Measurements from ENCODE around the gene PPA1. TPM values are rescaled to one million over a fixed set of nuclear protein-coding genes. Genes with fewer than 3 reads are reported as not detected.

The PPA1 gene
- total and polyA plus RNA-seq, 2 donors (not counting 3 experiments of a cell fraction or from before 2014, with no cell fraction given), result 63.5 to 140 TPM

GRCh38 chr10:70266056-70266455 lies 32.8 kb upstream of the PPA1 start:
- POLR2A ChIA-PET, result no interaction called here
- dilution Hi-C loops (cut with MboI; ENCODE audit: extremely low pct_ligation_motif_present, low sequenced_read_pairs), result no loop called here
- H4K20me1 ChIP-seq (replicated peaks; ENCODE audit: control insufficient read depth, extremely low read depth, insufficient read depth, low read length), result no peaks in the 10 kb centered on the region
- no peak overlapping the region for H3K4me2 ChIP-seq (ENCODE audit: insufficient read depth, low read length)
- H3K27ac ChIP-seq (ENCODE audit: insufficient read depth, low read depth, low read length), result no peak overlapping the region
- no TSS peak for BruUV-seq (replicated peaks)
- no peak for TF ChIP-seq FOS (IDR thresholded peaks at IDR 0.05; ENCODE audit: borderline replicate concordance, insufficient read depth, low read length)
- no peak for TF ChIP-seq GATA2 (IDR thresholded peaks at IDR 0.05; ENCODE audit: insufficient read depth, insufficient read length, low read depth, low read length)
- TF ChIP-seq MYC (IDR thresholded peaks at IDR 0.05; ENCODE audit: low read depth, low read length), result no peak
- no peak for TF ChIP-seq JUN (IDR thresholded peaks at IDR 0.05; ENCODE audit: borderline replicate concordance, insufficient read depth, insufficient read length, low read depth)
- TF ChIP-seq POLR2AphosphoS5 (IDR thresholded peaks at IDR 0.05; ENCODE audit: insufficient read depth, low read depth, low read length), result no peak
- no peak for TF ChIP-seq EZH2 (IDR thresholded peaks at IDR 0.05; ENCODE audit: borderline replicate concordance, low read depth, low read length, severe bottlenecking)
- TF ChIP-seq CTCF (IDR thresholded peaks at IDR 0.05; ENCODE audit: extremely low read depth in 1 of 2, insufficient read depth in 1 of 2, low read depth in 1 of 2, low read length in 2 of 2), result no peak
- TF ChIP-seq POLR2A (IDR thresholded peaks at IDR 0.05; ENCODE audit: low read depth, low read length), result no peak
- TF ChIP-seq MAX (IDR thresholded peaks at IDR 0.05; ENCODE audit: insufficient read depth, insufficient read length), result no peak
- no peaks in the 10 kb centered on the region for H3K79me2 ChIP-seq (ENCODE audit: control insufficient read depth, insufficient read depth, low read length)
- CTCF ChIA-PET, result interaction anchor here (1.5 to 3.9 kb wide), 5 partner anchors 11 to 98 kb away, joined by 6 to 30 read pairs (median 18); no protein-coding TSS in a partner anchor
- H3K36me3 ChIP-seq (ENCODE audit: control insufficient read depth in 2 of 2, extremely low read depth in 1 of 2, insufficient read depth in 2 of 2, low read length in 2 of 2), result no peaks in the 10 kb centered on the region
- H3K27me3 ChIP-seq (ENCODE audit: control insufficient read depth in 2 of 2, insufficient read depth in 2 of 2, low read length in 2 of 2), result peaks cover 13 to 23% of the 10 kb centered on the region in 2 experiments
- no peak overlapping the region for H2AFZ ChIP-seq (ENCODE audit: low read depth, low read length)
- no peak for FAIRE-seq
- no peak overlapping the region for H3K4me3 ChIP-seq (replicated peaks in 1 of 3; ENCODE audit: insufficient read depth in 1 of 3, low read depth in 1 of 3, low read length in 3 of 3)
- intact Hi-C loops (cut with micrococcal nuclease), result no loop called here
- H3K9me3 ChIP-seq (replicated peaks; ENCODE audit: control insufficient read depth, insufficient read depth, low read length), result no peaks in the 10 kb centered on the region
- DNase-seq (ENCODE audit: low read depth, low spot score), result no peak
- H3K9me1 ChIP-seq (replicated peaks; ENCODE audit: control insufficient read depth, extremely low read depth, insufficient read depth, low read length), result no peaks in the 10 kb centered on the region
- no peak overlapping the region for H3K9ac ChIP-seq (replicated peaks; ENCODE audit: extremely low read depth, insufficient read depth, low read length)
- H3K4me1 ChIP-seq (ENCODE audit: control insufficient read depth, extremely low read depth, insufficient read depth, low read length), result peaks cover 2% of the 10 kb centered on the region
